ENCODE results near the gene NEUROD2. TPM values are rescaled to one million over a fixed set of nuclear protein-coding genes. Genes with fewer than 3 reads are reported as not detected.
A peak's percentile ranks its signal among the peaks of the same experiment; 100 is the strongest.

The NEUROD2 gene
- total and polyA plus RNA-seq, 2 of the 13 experiments (the other 11 are each of a cell fraction or from before 2014, with no cell fraction given): not detected

DNA sequence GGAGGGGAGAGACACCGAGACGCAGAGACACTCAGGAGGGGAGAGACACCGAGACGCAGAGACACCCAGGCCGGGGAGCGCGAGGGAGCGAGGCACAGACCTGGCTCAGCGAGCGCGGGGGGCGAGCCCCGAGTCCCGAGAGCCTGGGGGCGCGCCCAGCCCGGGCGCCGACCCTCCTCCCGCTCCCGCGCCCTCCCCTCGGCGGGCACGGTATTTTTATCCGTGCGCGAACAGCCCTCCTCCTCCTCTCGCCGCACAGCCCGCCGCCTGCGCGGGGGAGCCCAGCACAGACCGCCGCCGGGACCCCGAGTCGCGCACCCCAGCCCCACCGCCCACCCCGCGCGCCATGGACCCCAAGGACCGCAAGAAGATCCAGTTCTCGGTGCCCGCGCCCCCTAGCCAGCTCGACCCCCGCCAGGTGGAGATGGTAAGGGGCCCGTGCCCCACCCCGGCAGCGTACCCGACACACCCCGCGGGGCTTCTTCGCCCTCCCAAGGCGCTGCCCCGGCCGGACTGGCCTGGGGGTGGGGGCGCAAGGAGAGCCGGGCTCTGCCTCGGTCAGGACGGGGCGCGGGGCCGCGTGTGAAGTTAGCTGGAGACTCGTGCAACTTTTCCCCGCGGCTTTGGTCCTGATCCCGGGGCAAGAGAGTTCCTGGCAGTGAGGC lies 19.5 kb upstream of the NEUROD2 start:
- peaks cover 17 to 73% of the 10 kb centered on the region in 2 experiments; a peak in 4 of 5 replicates for H3K27me3 ChIP-seq (ENCODE audit: control insufficient read depth in 1 of 2, insufficient read depth in 2 of 2, low read length in 2 of 2)
- in situ Hi-C loops (cut with HindIII; ENCODE audit: extremely low pct_ligation_motif_present, low pct_unique_long_range_greater_than_20kb): no loop called here
- peak overlapping the region in 1 of 3 experiments; percentile 63; a peak in 1 of 6 replicates for H3K4me3 ChIP-seq (replicated peaks in 1 of 3; ENCODE audit: insufficient read depth in 1 of 3, low read depth in 2 of 3, low read length in 3 of 3)
- ChIA-PET POLR2A (interaction anchor here (2.5 to 3.2 kb wide), 2 partner anchors 103 to 112 kb away, joined by 6 to 10 read pairs; partner anchors contain the start of gene MIEN1), CTCF (ENCODE audit: low intra/inter-chr PET ratio, low total read pairs) (no interaction called here)
- no peak for DNase-seq (ENCODE audit: low spot score)
- no peaks in the 10 kb centered on the region for H4K20me1 ChIP-seq (ENCODE audit: insufficient read depth, low read length)
- FAIRE-seq: no peak
- H3K27ac ChIP-seq (ENCODE audit: extremely low read length, insufficient read depth, low read length): no peak overlapping the region
- WGBS (ENCODE audit: low lambda C conversion rate): 0% methylated on average over 12 of the region's 72 CpGs
- peak overlapping the region; percentile 54 for H3K4me2 ChIP-seq (ENCODE audit: low read depth, low read length)
- BruUV-seq (replicated peaks): no TSS peak
- no peaks in the 10 kb centered on the region for H3K36me3 ChIP-seq (replicated peaks in 1 of 2; ENCODE audit: control insufficient read depth in 1 of 2, insufficient read depth in 2 of 2, low read length in 2 of 2)
- peak; percentile 2; the same call in 2 of the 3 replicates for ATAC-seq
- intact Hi-C loops (cut with micrococcal nuclease; ENCODE audit: unreplicated experiment): no loop called here
- H3K79me2 ChIP-seq (ENCODE audit: insufficient read depth, low read length): no peaks in the 10 kb centered on the region
- no peak overlapping the region for H3K9ac ChIP-seq (ENCODE audit: insufficient read depth, low read depth, low read length)
- no peak overlapping the region for H2AFZ ChIP-seq (ENCODE audit: low read length)
- peaks cover 78% of the 10 kb centered on the region for H3K4me1 ChIP-seq (ENCODE audit: insufficient read depth, low read length)
- no peaks in the 10 kb centered on the region for H3K9me3 ChIP-seq (ENCODE audit: low read length)
- TF ChIP-seq, protein P1, sequence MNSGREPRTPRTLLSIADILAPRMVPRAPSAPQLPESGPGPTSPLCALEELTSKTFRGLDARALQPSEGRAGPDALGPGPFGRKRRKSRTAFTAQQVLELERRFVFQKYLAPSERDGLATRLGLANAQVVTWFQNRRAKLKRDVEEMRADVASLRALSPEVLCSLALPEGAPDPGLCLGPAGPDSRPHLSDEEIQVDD (CRISPR knock-in tag; IDR thresholded peaks at IDR 0.05; ENCODE audit: borderline replicate concordance): no peak
- peak; percentile 30; the same call in 1 of the 2 replicates for TF ChIP-seq NFKB2 (CRISPR knock-in tag; IDR thresholded peaks at IDR 0.05; ENCODE audit: borderline replicate concordance)
- TF ChIP-seq ZNF232 (CRISPR knock-in tag; IDR thresholded peaks at IDR 0.05; ENCODE audit: borderline replicate concordance): no peak
- 0 out of 2 replicates have a peak, but pooled peaks have one; percentile 42 for TF ChIP-seq CHCHD3 (CRISPR knock-in tag; IDR thresholded peaks at IDR 0.05)
- TF ChIP-seq SMAD9 (CRISPR knock-in tag; IDR thresholded peaks at IDR 0.05): no peak
- no peak for TF ChIP-seq SRY (CRISPR knock-in tag; IDR thresholded peaks at IDR 0.05)
- TF ChIP-seq, protein P2, sequence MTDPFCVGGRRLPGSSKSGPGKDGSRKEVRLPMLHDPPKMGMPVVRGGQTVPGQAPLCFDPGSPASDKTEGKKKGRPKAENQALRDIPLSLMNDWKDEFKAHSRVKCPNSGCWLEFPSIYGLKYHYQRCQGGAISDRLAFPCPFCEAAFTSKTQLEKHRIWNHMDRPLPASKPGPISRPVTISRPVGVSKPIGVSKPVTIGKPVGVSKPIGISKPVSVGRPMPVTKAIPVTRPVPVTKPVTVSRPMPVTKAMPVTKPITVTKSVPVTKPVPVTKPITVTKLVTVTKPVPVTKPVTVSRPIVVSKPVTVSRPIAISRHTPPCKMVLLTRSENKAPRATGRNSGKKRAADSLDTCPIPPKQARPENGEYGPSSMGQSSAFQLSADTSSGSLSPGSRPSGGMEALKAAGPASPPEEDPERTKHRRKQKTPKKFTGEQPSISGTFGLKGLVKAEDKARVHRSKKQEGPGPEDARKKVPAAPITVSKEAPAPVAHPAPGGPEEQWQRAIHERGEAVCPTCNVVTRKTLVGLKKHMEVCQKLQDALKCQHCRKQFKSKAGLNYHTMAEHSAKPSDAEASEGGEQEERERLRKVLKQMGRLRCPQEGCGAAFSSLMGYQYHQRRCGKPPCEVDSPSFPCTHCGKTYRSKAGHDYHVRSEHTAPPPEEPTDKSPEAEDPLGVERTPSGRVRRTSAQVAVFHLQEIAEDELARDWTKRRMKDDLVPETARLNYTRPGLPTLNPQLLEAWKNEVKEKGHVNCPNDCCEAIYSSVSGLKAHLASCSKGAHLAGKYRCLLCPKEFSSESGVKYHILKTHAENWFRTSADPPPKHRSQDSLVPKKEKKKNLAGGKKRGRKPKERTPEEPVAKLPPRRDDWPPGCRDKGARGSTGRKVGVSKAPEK (CRISPR knock-in tag; IDR thresholded peaks at IDR 0.05; ENCODE audit: borderline replicate concordance): no peak
- TF ChIP-seq, protein P3, sequence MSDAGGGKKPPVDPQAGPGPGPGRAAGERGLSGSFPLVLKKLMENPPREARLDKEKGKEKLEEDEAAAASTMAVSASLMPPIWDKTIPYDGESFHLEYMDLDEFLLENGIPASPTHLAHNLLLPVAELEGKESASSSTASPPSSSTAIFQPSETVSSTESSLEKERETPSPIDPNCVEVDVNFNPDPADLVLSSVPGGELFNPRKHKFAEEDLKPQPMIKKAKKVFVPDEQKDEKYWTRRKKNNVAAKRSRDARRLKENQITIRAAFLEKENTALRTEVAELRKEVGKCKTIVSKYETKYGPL (CRISPR knock-in tag; IDR thresholded peaks at IDR 0.05): no peak
- TF ChIP-seq SMC3 (IDR thresholded peaks at IDR 0.05; ENCODE audit: low read length): no peak
- TF ChIP-seq ZNF558 (CRISPR knock-in tag; IDR thresholded peaks at IDR 0.05; ENCODE audit: borderline replicate concordance): no peak
- TF ChIP-seq, protein P4, sequence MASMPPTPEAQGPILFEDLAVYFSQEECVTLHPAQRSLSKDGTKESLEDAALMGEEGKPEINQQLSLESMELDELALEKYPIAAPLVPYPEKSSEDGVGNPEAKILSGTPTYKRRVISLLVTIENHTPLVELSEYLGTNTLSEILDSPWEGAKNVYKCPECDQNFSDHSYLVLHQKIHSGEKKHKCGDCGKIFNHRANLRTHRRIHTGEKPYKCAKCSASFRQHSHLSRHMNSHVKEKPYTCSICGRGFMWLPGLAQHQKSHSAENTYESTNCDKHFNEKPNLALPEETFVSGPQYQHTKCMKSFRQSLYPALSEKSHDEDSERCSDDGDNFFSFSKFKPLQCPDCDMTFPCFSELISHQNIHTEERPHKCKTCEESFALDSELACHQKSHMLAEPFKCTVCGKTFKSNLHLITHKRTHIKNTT (CRISPR knock-in tag; IDR thresholded peaks at IDR 0.05): no peak
- no peak for TF ChIP-seq SPEN (CRISPR knock-in tag; IDR thresholded peaks at IDR 0.05; ENCODE audit: low read depth)
- TF ChIP-seq EZH2 (conservative IDR thresholded peaks at IDR 0.05; ENCODE audit: low read depth, low read length): peak; percentile 25
- no peak for TF ChIP-seq ZNF367 (CRISPR knock-in tag; IDR thresholded peaks at IDR 0.05; ENCODE audit: borderline replicate concordance)

Measured in HepG2 (cell line).